8988T (cell line): ENCODE results near the gene SLPI.

Experiments used
- DNase-seq: peaks from one replicate; pipeline ENCODE4 v3.0.0; 2011

The SLPI gene

DNA sequence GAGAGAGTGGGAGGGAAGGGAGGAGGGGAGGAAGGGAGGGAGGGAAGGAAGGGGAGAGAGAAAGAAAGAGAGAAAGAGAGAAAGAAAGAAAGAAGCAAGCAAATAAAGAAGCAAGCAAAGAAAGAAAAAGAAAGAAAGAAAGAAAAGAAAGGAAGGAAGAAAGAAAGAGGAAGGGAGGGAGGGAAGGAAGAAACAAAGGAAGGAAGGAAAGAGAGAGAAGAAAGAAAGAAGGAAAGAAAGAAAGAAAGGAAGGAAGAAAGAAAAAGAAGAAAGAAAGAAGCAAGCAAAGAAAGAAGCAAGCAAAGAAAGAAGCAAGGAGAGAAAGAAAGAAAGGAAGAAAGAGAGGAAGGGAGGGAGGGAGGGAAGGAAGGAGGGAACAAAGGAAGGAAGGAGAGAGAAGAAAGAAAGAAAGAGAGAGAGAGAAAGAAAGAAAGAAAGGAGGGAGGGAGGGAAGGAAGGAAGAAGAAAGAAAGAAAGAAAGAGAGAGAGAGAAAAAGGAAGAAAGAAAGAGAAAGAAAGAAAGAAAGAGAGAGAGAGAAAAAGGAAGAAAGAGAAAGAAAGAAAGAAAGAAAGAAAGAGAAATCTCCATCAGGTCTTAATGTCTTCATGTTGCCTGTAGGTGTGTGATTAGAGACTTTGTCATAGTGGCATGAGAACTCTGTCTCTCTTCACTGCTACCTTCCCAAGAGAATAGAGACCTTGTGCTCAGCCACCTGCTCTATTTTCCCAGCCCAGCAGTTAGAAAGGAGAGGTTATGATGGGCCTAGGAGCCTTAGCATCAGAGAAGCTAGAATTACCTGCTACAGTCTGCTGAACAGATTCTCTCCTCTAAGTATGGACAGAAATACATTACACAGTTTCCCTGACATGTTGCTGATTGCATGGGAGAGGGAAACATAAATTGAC lies 42.5 kb downstream of the SLPI start:
- no peak for DNase-seq

DNA sequence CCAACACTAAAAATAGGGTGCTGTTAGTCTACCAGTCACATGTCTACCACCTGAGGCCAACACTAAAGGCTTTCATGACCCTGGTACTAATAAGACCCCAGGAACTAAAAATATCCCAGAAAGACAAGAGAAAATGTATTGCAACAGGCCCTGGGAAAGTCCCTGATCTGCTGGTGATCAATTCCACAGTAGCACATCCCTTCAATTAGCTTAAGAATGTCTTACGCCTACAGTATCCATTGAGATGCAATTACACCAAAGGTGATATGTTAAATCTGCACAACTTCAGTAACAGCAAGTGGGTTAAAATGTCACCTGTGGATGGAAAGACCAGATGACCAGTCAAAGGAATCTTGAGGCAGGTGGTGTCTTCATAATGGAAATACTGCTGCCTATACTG lies 44.4 kb downstream of the SLPI start:
- no peak for DNase-seq

- DNase-seq: no peak
Measured at GRCh38 chr20:45206725-45207124, 47.6 kb downstream of the SLPI start, which contains the start of gene SEMG1. Gene SEMG1, plus strand, starts transcription at chr20:45207033. Its CDS starts 21 bp downstream, at chr20:45207054.
